H9 (cell line): Measurements from ENCODE around the gene PTGFRN. TPM values are rescaled to one million over a fixed set of nuclear protein-coding genes. Genes with fewer than 3 reads are reported as not detected.

Source experiments
- DNase-seq: peaks from one replicate; pipeline ENCODE4 v3.0.0-alpha.2; 2017
- H2AFZ ChIP-seq: one replicate; pipeline ENCODE4 v1.6.1; 2013; ENCODE audit warnings: mild to moderate bottlenecking, low read length, control low read depth, moderate library complexity
- H2AK5ac ChIP-seq: 2 replicates; pipeline ENCODE4 v1.6.1; 2013; ENCODE audit warnings: low read length, control low read depth, mixed read lengths; ENCODE audit not compliant: insufficient read length
- H2BK120ac ChIP-seq: one replicate; pipeline ENCODE4 v1.6.1; 2013; ENCODE audit warnings: low read depth, mild to moderate bottlenecking, low read length, control low read depth, inconsistent platforms; ENCODE audit not compliant: poor library complexity, severe bottlenecking
- H2BK12ac ChIP-seq: 2 replicates; pipeline ENCODE4 v1.6.1; 2013; ENCODE audit warnings: low read length, control low read depth, mixed read lengths, low read depth; ENCODE audit not compliant: insufficient read length
- H2BK15ac ChIP-seq: 2 replicates; pipeline ENCODE4 v1.6.1; 2013; ENCODE audit warnings: low read depth, low read length, control low read depth
- H2BK20ac ChIP-seq: one replicate; pipeline ENCODE4 v1.6.1; 2013; ENCODE audit warnings: low read depth, mild to moderate bottlenecking, low read length, control low read depth, inconsistent platforms; ENCODE audit not compliant: poor library complexity, severe bottlenecking
- H2BK5ac ChIP-seq: 2 replicates; pipeline ENCODE4 v1.6.1; 2013; ENCODE audit warnings: low read length, control low read depth, mixed read lengths; ENCODE audit not compliant: insufficient read length
- H3K14ac ChIP-seq: 2 replicates; pipeline ENCODE4 v1.6.1; 2013; ENCODE audit warnings: low read length, control low read depth; ENCODE audit not compliant: insufficient read depth
- H3K18ac ChIP-seq: 2 replicates; pipeline ENCODE4 v1.6.1; 2013; ENCODE audit warnings: low read depth, mild to moderate bottlenecking, mixed read lengths, low read length, control low read depth; ENCODE audit not compliant: insufficient read length
- H3K23ac ChIP-seq: 2 replicates; pipeline ENCODE4 v1.6.1; 2013; ENCODE audit warnings: low read length, control low read depth, mixed read lengths, low read depth; ENCODE audit not compliant: insufficient read length
- H3K23me2 ChIP-seq: 2 replicates; pipeline ENCODE4 v1.6.1; 2013; ENCODE audit warnings: low read depth, mild to moderate bottlenecking, mixed read lengths, low read length, control low read depth; ENCODE audit not compliant: insufficient read length, poor library complexity, severe bottlenecking
- H3K27ac ChIP-seq: 2 replicates; pipeline ENCODE4 v1.5.1; 2013; ENCODE audit warnings: low read length, control low read depth, mixed read lengths, low read depth; ENCODE audit not compliant: insufficient read length
- H3K27me3 ChIP-seq: 2 replicates; pipeline ENCODE4 v1.6.1; 2013; ENCODE audit warnings: low read length, control low read depth, inconsistent platforms; ENCODE audit not compliant: insufficient read depth
- H3K4ac ChIP-seq: 2 replicates; pipeline ENCODE4 v1.6.1; 2013; ENCODE audit warnings: low read depth, mild to moderate bottlenecking, control low read depth, inconsistent platforms, low read length, moderate library complexity
- H3K4me1 ChIP-seq: 2 replicates; pipeline ENCODE4 v1.6.1; 2013; ENCODE audit warnings: low read length, control low read depth, inconsistent platforms; ENCODE audit not compliant: insufficient read depth
- H3K4me2 ChIP-seq: 2 replicates; pipeline ENCODE4 v1.6.1; 2013; ENCODE audit warnings: low read length, control low read depth, mixed read lengths; ENCODE audit not compliant: insufficient read length, insufficient read depth
- H3K56ac ChIP-seq: 2 replicates; pipeline ENCODE4 v1.6.1; 2013; ENCODE audit warnings: low read depth, mild to moderate bottlenecking, mixed read lengths, low read length, control low read depth; ENCODE audit not compliant: insufficient read length
- H3K79me1 ChIP-seq: 2 replicates; pipeline ENCODE4 v1.6.1; 2013; ENCODE audit warnings: low read depth, mild to moderate bottlenecking, moderate library complexity, low read length, control low read depth, inconsistent platforms; ENCODE audit not compliant: insufficient read depth, poor library complexity, severe bottlenecking
- H3K79me2 ChIP-seq: 2 replicates; pipeline ENCODE4 v1.6.1; 2013; ENCODE audit warnings: low read length, control low read depth, inconsistent platforms; ENCODE audit not compliant: insufficient read depth
- H3K9ac ChIP-seq: 2 replicates; pipeline ENCODE4 v1.6.1; 2013; ENCODE audit warnings: low read length, control low read depth, mixed read lengths; ENCODE audit not compliant: insufficient read length; ENCODE audit errors: extremely low read depth
- H3K9me3 ChIP-seq: one replicate; pipeline ENCODE4 v1.6.1; 2013; ENCODE audit warnings: low read depth, low read length, inconsistent platforms; ENCODE audit not compliant: control insufficient read depth
- H3T11ph ChIP-seq: one replicate; pipeline ENCODE4 v1.6.1; 2013; ENCODE audit warnings: mild to moderate bottlenecking, low read length, control low read depth, inconsistent platforms
- H4K20me1 ChIP-seq: one replicate; pipeline ENCODE4 v1.6.1; 2013; ENCODE audit not compliant: control insufficient read depth, insufficient read length, insufficient read depth
- H4K5ac ChIP-seq: 2 replicates; pipeline ENCODE4 v1.6.1; 2013; ENCODE audit warnings: low read depth, mild to moderate bottlenecking, mixed read lengths, low read length, control low read depth; ENCODE audit not compliant: insufficient read length
- H4K8ac ChIP-seq: replicated peaks from 2 replicates; pipeline ENCODE4 v1.6.1; 2013; ENCODE audit warnings: low read length, control low read depth, mixed read lengths, low read depth; ENCODE audit not compliant: insufficient read length
- H4K91ac ChIP-seq: 2 replicates; pipeline ENCODE4 v1.6.1; 2013; ENCODE audit warnings: low read depth, mild to moderate bottlenecking, moderate library complexity, mixed read lengths, low read length, control low read depth; ENCODE audit not compliant: insufficient read length
- H3K27ac Mint-ChIP-seq, 3 experiments: 2 replicates in 2 of 3; 3 replicates in 1 of 3; pipeline ENCODE4 v1.8.0; 2020 to 2021; ENCODE audit warnings: mixed read lengths in 3 of 3, mild to moderate bottlenecking in 1 of 3, moderate library complexity in 1 of 3
- H3K27me3 Mint-ChIP-seq: 2 replicates; pipeline ENCODE4 v1.8.0; 2021; ENCODE audit warnings: low read depth, mild to moderate bottlenecking, moderate library complexity, mixed read lengths
- H3K36me3 Mint-ChIP-seq, 3 experiments: 2 replicates in 2 of 3; 3 replicates in 1 of 3; pipeline ENCODE4 v1.8.0; 2020 to 2021; ENCODE audit warnings: low read depth in 3 of 3, mixed read lengths in 3 of 3; ENCODE audit not compliant: insufficient read depth in 1 of 3
- H3K4me1 Mint-ChIP-seq, 2 experiments: 2 replicates each; pipeline ENCODE4 v1.8.0; 2020; ENCODE audit warnings: mixed read lengths in 2 of 2
- H3K4me3 Mint-ChIP-seq, 2 experiments: 2 replicates in 1 of 2; 3 replicates in 1 of 2; pipeline ENCODE4 v1.8.0; 2020 to 2021; ENCODE audit warnings: mild to moderate bottlenecking in 2 of 2, mixed read lengths in 2 of 2, moderate library complexity in 1 of 2
- H3K9me3 Mint-ChIP-seq, 2 experiments: 2 replicates in 1 of 2; 3 replicates in 1 of 2; pipeline ENCODE4 v1.8.0; 2020; ENCODE audit warnings: mild to moderate bottlenecking in 2 of 2, mixed read lengths in 2 of 2, moderate library complexity in 1 of 2
- WGBS: extraction: QIAGEN DNeasy Blood & Tissue Kit; methylation state at CpG from one replicate; pipeline ENCODE4 v1.1.7; 2013; ENCODE audit warnings: missing lambda C conversion rate, low lambda C conversion rate, mixed read lengths; ENCODE audit not compliant: insufficient read length; ENCODE audit errors: extremely low coverage; 5-methylcytosine and 5-hydroxymethylcytosine counted together
- total RNA-seq: library from RNA; stranded (reverse); gene quantifications from 2 replicates; pipeline ENCODE4 v1.2.1, GENCODE V29; 2021
- TF ChIP-seq, protein P1 (sequence below): fragments of 200-600 bp; sonication (generic); conservative IDR thresholded peaks from 3 replicates; pipeline ENCODE4 v1.8.0; 2021; ENCODE audit warnings: antibody characterized with exemption, mild to moderate bottlenecking

The PTGFRN gene
- total RNA-seq, 1 experiment from 2014 or later: 26.3 TPM

DNA sequence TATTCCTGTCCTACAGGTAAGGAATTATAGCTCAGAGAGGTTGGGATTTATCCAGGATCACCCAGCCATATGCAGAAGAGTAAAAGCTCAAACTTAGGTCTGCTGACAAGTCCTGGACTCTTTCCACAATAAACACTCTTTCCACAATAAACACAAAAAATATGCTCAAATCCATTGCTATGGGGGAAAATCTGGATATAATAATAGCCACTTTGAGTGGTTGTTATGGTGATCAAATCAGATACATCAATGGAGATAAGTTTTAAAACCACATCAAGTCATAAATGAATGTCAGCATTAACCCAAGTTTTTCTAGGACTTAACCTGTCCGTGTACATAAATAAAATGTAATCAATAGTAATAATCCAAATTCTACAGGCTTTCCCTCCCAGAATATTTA is 128.1 kb downstream of the PTGFRN start:
- H3K27ac Mint-ChIP-seq: no peak overlapping the region
- H2BK20ac ChIP-seq: no peak overlapping the region
- no peak overlapping the region for H3K27ac ChIP-seq
- no peaks in the 10 kb centered on the region for H3K27me3 ChIP-seq
- no peak overlapping the region for H3K56ac ChIP-seq
- no peaks in the 10 kb centered on the region for H3K36me3 Mint-ChIP-seq
- no peak overlapping the region for H3K14ac ChIP-seq
- no peak for DNase-seq
- no peak overlapping the region for H3K4me3 Mint-ChIP-seq
- TF ChIP-seq, protein P1, sequence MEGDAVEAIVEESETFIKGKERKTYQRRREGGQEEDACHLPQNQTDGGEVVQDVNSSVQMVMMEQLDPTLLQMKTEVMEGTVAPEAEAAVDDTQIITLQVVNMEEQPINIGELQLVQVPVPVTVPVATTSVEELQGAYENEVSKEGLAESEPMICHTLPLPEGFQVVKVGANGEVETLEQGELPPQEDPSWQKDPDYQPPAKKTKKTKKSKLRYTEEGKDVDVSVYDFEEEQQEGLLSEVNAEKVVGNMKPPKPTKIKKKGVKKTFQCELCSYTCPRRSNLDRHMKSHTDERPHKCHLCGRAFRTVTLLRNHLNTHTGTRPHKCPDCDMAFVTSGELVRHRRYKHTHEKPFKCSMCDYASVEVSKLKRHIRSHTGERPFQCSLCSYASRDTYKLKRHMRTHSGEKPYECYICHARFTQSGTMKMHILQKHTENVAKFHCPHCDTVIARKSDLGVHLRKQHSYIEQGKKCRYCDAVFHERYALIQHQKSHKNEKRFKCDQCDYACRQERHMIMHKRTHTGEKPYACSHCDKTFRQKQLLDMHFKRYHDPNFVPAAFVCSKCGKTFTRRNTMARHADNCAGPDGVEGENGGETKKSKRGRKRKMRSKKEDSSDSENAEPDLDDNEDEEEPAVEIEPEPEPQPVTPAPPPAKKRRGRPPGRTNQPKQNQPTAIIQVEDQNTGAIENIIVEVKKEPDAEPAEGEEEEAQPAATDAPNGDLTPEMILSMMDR: no peak
- no peak overlapping the region for H3K18ac ChIP-seq
- H2BK15ac ChIP-seq: no peak overlapping the region
- no peaks in the 10 kb centered on the region for H4K20me1 ChIP-seq
- peaks cover 0 to 2% of the 10 kb centered on the region in 2 experiments; a peak in 1 of 5 replicates for H3K9me3 Mint-ChIP-seq
- H2AFZ ChIP-seq: no peak overlapping the region
- H2BK5ac ChIP-seq: no peak overlapping the region
- no peaks in the 10 kb centered on the region for H3K27me3 Mint-ChIP-seq
- H2AK5ac ChIP-seq: no peak overlapping the region
- no peak overlapping the region for H2BK12ac ChIP-seq
- H3K79me2 ChIP-seq: no peaks in the 10 kb centered on the region
- H3T11ph ChIP-seq: no peak overlapping the region
- H3K79me1 ChIP-seq: no peaks in the 10 kb centered on the region
- H4K91ac ChIP-seq: no peak overlapping the region
- H2BK120ac ChIP-seq: no peak overlapping the region
- no peak overlapping the region for H3K9ac ChIP-seq
- H3K23ac ChIP-seq: no peak overlapping the region
- no peaks in the 10 kb centered on the region for H3K9me3 ChIP-seq
- no peak overlapping the region for H3K4ac ChIP-seq
- no CpG with 5 or more reads among the region's 1 CpG for WGBS
- peaks cover 11 to 25% of the 10 kb centered on the region in 2 experiments for H3K4me1 Mint-ChIP-seq
- no peaks in the 10 kb centered on the region for H3K23me2 ChIP-seq
- H3K4me1 ChIP-seq: no peaks in the 10 kb centered on the region; the same call in 1 of the 2 replicates
- no peak overlapping the region for H4K5ac ChIP-seq
- H4K8ac ChIP-seq: no peak overlapping the region
- H3K4me2 ChIP-seq: no peak overlapping the region
